CD14-positive monocyte (primary cell): ENCODE results near the gene PHLPP1. TPM values are rescaled to one million over a fixed set of nuclear protein-coding genes. Genes with fewer than 3 reads are reported as not detected.

ENCODE experiments used
- DNase-seq, 3 donors: peaks; one replicate each; pipeline ENCODE4 v3.0.0-alpha.2; 2011 to 2022
- H2AFZ ChIP-seq: 2 replicates; pipeline ENCODE4 v1.6.0; 2012; ENCODE audit warnings: mild to moderate bottlenecking, low read depth, low read length, inconsistent platforms; ENCODE audit not compliant: insufficient read depth, poor library complexity, severe bottlenecking
- H3K27ac ChIP-seq, 2 donors: 1 replicate in 1 of 2; 2 replicates in 1 of 2; pipeline ENCODE4 v1.5.1; 2012 to 2013; ENCODE audit warnings: low read length in 2 of 2, control low read depth in 1 of 2, inconsistent platforms in 1 of 2, low read depth in 1 of 2, mild to moderate bottlenecking in 1 of 2
- H3K27me3 ChIP-seq, 2 donors: one replicate each; pipeline versions ENCODE4 v1.6.0 to v1.6.1; 2011 to 2013; ENCODE audit warnings: low read length in 2 of 2; ENCODE audit not compliant: control insufficient read depth in 2 of 2, insufficient read depth in 2 of 2
- H3K36me3 ChIP-seq, 2 donors: replicated peaks in 1 of 2; 1 replicate in 1 of 2; 2 replicates in 1 of 2; pipeline versions ENCODE4 v1.5.1 to v1.6.1; 2012 to 2013; ENCODE audit warnings: low read length in 2 of 2, control low read depth in 1 of 2, inconsistent platforms in 1 of 2, mild to moderate bottlenecking in 1 of 2; ENCODE audit not compliant: insufficient read depth in 2 of 2, control insufficient read depth in 1 of 2
- H3K4me1 ChIP-seq, 2 donors: 1 replicate in 1 of 2; 2 replicates in 1 of 2; pipeline versions ENCODE4 v1.5.1 to v1.6.1; 2012 to 2013; ENCODE audit warnings: low read length in 2 of 2, control low read depth in 1 of 2, inconsistent platforms in 1 of 2, mild to moderate bottlenecking in 1 of 2, moderate library complexity in 1 of 2; ENCODE audit not compliant: insufficient read depth in 2 of 2, control insufficient read depth in 1 of 2
- H3K4me2 ChIP-seq: replicated peaks from 2 replicates; pipeline ENCODE3; 2012; ENCODE audit warnings: low read length, moderate library complexity, mild to moderate bottlenecking; ENCODE audit not compliant: poor library complexity, severe bottlenecking; ENCODE audit errors: extremely low read depth
- H3K4me3 ChIP-seq, 3 experiments: fragments of 200-600 bp in 1 of 3; sonication (generic) in 1 of 3; replicated peaks in 1 of 3; 1 replicate in 2 of 3; 2 replicates in 1 of 3; pipeline ENCODE4 v1.5.1; 2011 to 2013; ENCODE audit warnings: low read length in 3 of 3, mild to moderate bottlenecking in 3 of 3, control low read depth in 2 of 3, low read depth in 2 of 3, inconsistent platforms in 1 of 3, moderate library complexity in 1 of 3
- H3K79me2 ChIP-seq: 2 replicates; pipeline ENCODE4 v1.6.0; 2012; ENCODE audit warnings: mild to moderate bottlenecking, control low read depth, inconsistent platforms, low read length, moderate library complexity; ENCODE audit not compliant: insufficient read depth
- H3K9ac ChIP-seq: 2 replicates; pipeline ENCODE4 v1.6.0; 2017; ENCODE audit warnings: low read length, mild to moderate bottlenecking; ENCODE audit not compliant: insufficient read depth, poor library complexity, severe bottlenecking
- H3K9me3 ChIP-seq, 2 donors: replicated peaks in 1 of 2; 1 replicate in 1 of 2; 2 replicates in 1 of 2; pipeline versions ENCODE4 v1.5.1 to v1.6.1; 2012 to 2013; ENCODE audit warnings: low read length in 2 of 2, control low read depth in 1 of 2; ENCODE audit not compliant: control insufficient read depth in 1 of 2, insufficient read depth in 1 of 2
- H4K20me1 ChIP-seq: 2 replicates; pipeline ENCODE4 v1.6.0; 2012; ENCODE audit warnings: mild to moderate bottlenecking, low read length, control low read depth, moderate library complexity; ENCODE audit not compliant: insufficient read depth
- H3K27ac Mint-ChIP-seq, 7 donors: one replicate each; pipeline ENCODE4 v1.8.0; 2020; ENCODE audit warnings: mild to moderate bottlenecking in 7 of 7, mixed read lengths in 7 of 7, moderate library complexity in 6 of 7, inconsistent platforms in 2 of 7
- H3K27me3 Mint-ChIP-seq, 3 donors: one replicate each; pipeline ENCODE4 v1.8.0; 2021 to 2022; ENCODE audit warnings: low read depth in 3 of 3, mild to moderate bottlenecking in 3 of 3, mixed read lengths in 3 of 3, moderate library complexity in 3 of 3, inconsistent platforms in 1 of 3
- H3K36me3 Mint-ChIP-seq, 2 donors: one replicate each; pipeline ENCODE4 v1.8.0; 2020; ENCODE audit warnings: mixed read lengths in 2 of 2, inconsistent platforms in 1 of 2, mild to moderate bottlenecking in 1 of 2
- H3K4me1 Mint-ChIP-seq: one replicate; pipeline ENCODE4 v1.8.0; 2020; ENCODE audit warnings: mild to moderate bottlenecking, mixed read lengths
- H3K4me3 Mint-ChIP-seq, 2 donors: one replicate each; pipeline ENCODE4 v1.8.0; 2020; ENCODE audit warnings: mild to moderate bottlenecking in 2 of 2, mixed read lengths in 2 of 2, moderate library complexity in 1 of 2
- H3K9me3 Mint-ChIP-seq, 7 donors: one replicate each; pipeline ENCODE4 v1.8.0; 2020 to 2022; ENCODE audit warnings: mixed read lengths in 7 of 7, mild to moderate bottlenecking in 6 of 7, moderate library complexity in 6 of 7, inconsistent platforms in 2 of 7
- CTCF ChIP-seq: fragments of 200-600 bp; IDR thresholded peaks from one replicate; pipeline ENCODE4 v1.8.0; 2022; ENCODE audit warnings: antibody characterized with exemption, mild to moderate bottlenecking
- WGBS: methylation state at CpG from one replicate; pipeline ENCODE4 v1.1.5; 2013; ENCODE audit warnings: missing lambda C conversion rate; ENCODE audit not compliant: insufficient coverage; 5-methylcytosine and 5-hydroxymethylcytosine counted together
- intact Hi-C, 2 donors: fragments of 100-400 bp; cut with micrococcal nuclease; formaldehyde crosslinking; loops; one replicate each; pipeline versions ENCODE4 v1.15.0 to v1.15.1; 2023
- polyA plus RNA-seq, 3 donors: library from polyadenylated mRNA; depleted of rRNA in 1 of 3; unstranded in 2 of 3; stranded (reverse) in 1 of 3; fragments of 300-500 nt in 2 of 3; fragments of >200 nt in 1 of 3; fragmentation: Illumina TruSeq in 2 of 3; gene quantifications; 1 replicate in 2 of 3; 2 replicates in 1 of 3; pipeline ENCODE4 v1.2.3, GENCODE V29; 2012 to 2021

The PHLPP1 gene
- polyA plus RNA-seq, 3 donors, result 0.04 to 2.0 (median 0.55) TPM

- peaks cover 0 to 2% (median 0%) of the 10 kb centered on the region in 3 donors for H3K27me3 Mint-ChIP-seq
- Histone ChIP-seq H3K27ac (no peak overlapping the region), H2AFZ (no peak overlapping the region), H3K9ac (no peak overlapping the region), H3K27me3 (no peaks in the 10 kb centered on the region), H4K20me1 (no peaks in the 10 kb centered on the region), H3K4me1 (peaks cover 8 to 18% of the 10 kb centered on the region in 2 donors), H3K79me2 (peaks cover 3% of the 10 kb centered on the region), H3K9me3 (no peaks in the 10 kb centered on the region), H3K4me2 (no peak overlapping the region), H3K4me3 (no peak overlapping the region), H3K36me3 (no peaks in the 10 kb centered on the region)
- WGBS, result no CpG with 5 or more reads among the region's 3 CpGs
- intact Hi-C loops, result no loop called here
- H3K4me3 Mint-ChIP-seq, result no peak overlapping the region
- peaks cover 0 to 1% (median 0%) of the 10 kb centered on the region in 7 donors for H3K9me3 Mint-ChIP-seq
- H3K36me3 Mint-ChIP-seq, result peaks cover 6 to 8% of the 10 kb centered on the region in 2 donors
- DNase-seq, result peak in 1 of 3 donors; percentile 30
- peak overlapping the region in 2 of 7 donors; percentile 22 to 58 for H3K27ac Mint-ChIP-seq
- no peak for TF ChIP-seq CTCF
- H3K4me1 Mint-ChIP-seq, result peaks cover 26% of the 10 kb centered on the region
Measured at GRCh38 chr18:62828091-62828640, 112.8 kb downstream of the PHLPP1 start.

GRCh38 chr18:62828852-62829251 is 113.5 kb downstream of the PHLPP1 start:
- Histone ChIP-seq H3K27ac (no peak overlapping the region), H3K79me2 (peaks cover 3% of the 10 kb centered on the region), H3K4me3 (no peak overlapping the region), H2AFZ (no peak overlapping the region), H3K36me3 (no peaks in the 10 kb centered on the region), H3K9ac (no peak overlapping the region), H4K20me1 (no peaks in the 10 kb centered on the region), H3K9me3 (no peaks in the 10 kb centered on the region), H3K4me2 (no peak overlapping the region), H3K27me3 (no peaks in the 10 kb centered on the region), H3K4me1 (peaks cover 8 to 18% of the 10 kb centered on the region in 2 donors)
- TF ChIP-seq CTCF, result no peak
- Mint-ChIP-seq H3K27me3 (peaks cover 0 to 1% (median 0%) of the 10 kb centered on the region in 3 donors), H3K4me1 (peaks cover 26% of the 10 kb centered on the region), H3K9me3 (no peaks in the 10 kb centered on the region), H3K36me3 (peaks cover 6 to 8% of the 10 kb centered on the region in 2 donors), H3K4me3 (no peak overlapping the region), H3K27ac (no peak overlapping the region)
- no CpG with 5 or more reads among the region's 1 CpG for WGBS
- intact Hi-C loops, result no loop called here
- DNase-seq, result peak in 2 of 3 donors; percentile 28 to 37
